SU-DHL-6 (cell line): ENCODE results near the gene KIF1A.

ENCODE experiments used
- CTCF ChIP-seq: fragments of 200-600 bp; sonication (generic); IDR thresholded peaks from one replicate; pipeline ENCODE4 v1.5.1; 2017; ENCODE audit warnings: antibody characterized with exemption, mild to moderate bottlenecking, low read length, moderate library complexity; ENCODE audit not compliant: insufficient read depth, poor library complexity, severe bottlenecking
- EZH2phosphoT487 ChIP-seq: fragments of 200-600 bp; sonication (generic), shearing (Covaris generic); conservative IDR thresholded peaks from 2 replicates; pipeline ENCODE4 v1.6.1; 2018; ENCODE audit warnings: mild to moderate bottlenecking, antibody characterized with exemption, low read length, moderate library complexity, mixed read lengths

GRCh38 chr2:240809276-240809675 lies 10.7 kb downstream of the KIF1A start:
- TF ChIP-seq CTCF, result no peak
- TF ChIP-seq EZH2phosphoT487, result no peak
